Fibroblast of skin of left quadriceps (primary cell): ENCODE data around the gene MAML3.

Source experiments
- DNase-seq, 2 experiments: peaks; one replicate each; pipeline ENCODE4 v3.0.0-alpha.2; 2013; ENCODE audit warnings: low read depth in 2 of 2

MAML3 gene

GRCh38 chr4:139841464-139842195 is 312.4 kb downstream of the MAML3 start:
- DNase-seq, result no peak

- no peak for DNase-seq
Measured at GRCh38 chr4:139840773-139841172, 313.2 kb downstream of the MAML3 start.

GRCh38 chr4:139839403-139840031 is 314.5 kb downstream of the MAML3 start:
- no peak for DNase-seq

- no peak for DNase-seq
Measured at GRCh38 chr4:139838811-139839210, 315.2 kb downstream of the MAML3 start.

GRCh38 chr4:139834981-139835391 is 319.0 kb downstream of the MAML3 start:
- no peak for DNase-seq

GRCh38 chr4:139834226-139834662 is 319.7 kb downstream of the MAML3 start:
- DNase-seq, result no peak

GRCh38 chr4:139833151-139833910 is 320.7 kb downstream of the MAML3 start:
- DNase-seq, result no peak

GRCh38 chr4:139828966-139829664 is 324.9 kb downstream of the MAML3 start:
- DNase-seq, result no peak

GRCh38 chr4:139826426-139826825 is 327.6 kb downstream of the MAML3 start:
- DNase-seq, result no peak

GRCh38 chr4:139825523-139826014 is 328.4 kb downstream of the MAML3 start:
- DNase-seq, result no peak

- DNase-seq, result no peak
Measured at GRCh38 chr4:139824882-139825522, 329.0 kb downstream of the MAML3 start.

GRCh38 chr4:139823746-139824145 is 330.2 kb downstream of the MAML3 start:
- DNase-seq, result no peak

- DNase-seq, result no peak
Measured at GRCh38 chr4:139823345-139823744, 330.6 kb downstream of the MAML3 start.

- no peak for DNase-seq
Measured at GRCh38 chr4:139822391-139822790, 331.6 kb downstream of the MAML3 start.

- no peak for DNase-seq
Measured at GRCh38 chr4:139819082-139819481, 334.9 kb downstream of the MAML3 start.

GRCh38 chr4:139817657-139818452 is 336.1 kb downstream of the MAML3 start:
- no peak for DNase-seq

- no peak for DNase-seq
Measured at GRCh38 chr4:139816856-139817255, 337.1 kb downstream of the MAML3 start.

- DNase-seq, result peak; percentile 83 to 84
Measured at GRCh38 chr4:139815778-139816601, 338.0 kb downstream of the MAML3 start.

GRCh38 chr4:139814323-139815015 is 339.5 kb downstream of the MAML3 start:
- DNase-seq, result no peak
